NCI-H446 treated with DMSO at 0.1 percent for 48 hours (cell line): Measurements from ENCODE around the gene POLR3F.
"Not testable (repeated sequence)": the region's sequence is repeated elsewhere in the genome, so short reads cannot be mapped to it uniquely, and the experiment has no call there.

Experiments used
- DNase-seq: peaks from one replicate; lab custom pipeline; 2025; lab: John Stamatoyannopoulos, UW

Gene POLR3F, protein sequence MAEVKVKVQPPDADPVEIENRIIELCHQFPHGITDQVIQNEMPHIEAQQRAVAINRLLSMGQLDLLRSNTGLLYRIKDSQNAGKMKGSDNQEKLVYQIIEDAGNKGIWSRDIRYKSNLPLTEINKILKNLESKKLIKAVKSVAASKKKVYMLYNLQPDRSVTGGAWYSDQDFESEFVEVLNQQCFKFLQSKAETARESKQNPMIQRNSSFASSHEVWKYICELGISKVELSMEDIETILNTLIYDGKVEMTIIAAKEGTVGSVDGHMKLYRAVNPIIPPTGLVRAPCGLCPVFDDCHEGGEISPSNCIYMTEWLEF

GRCh38 chr20:18466894-18467730, at the start of gene POLR3F, which contains the start of gene DZANK1:
Gene POLR3F (plus strand): TSS chr20:18467390. CDS start chr20:18467507, 117 bp downstream.
Gene DZANK1 (minus strand): TSS chr20:18467030. CDS start chr20:18465358, 1,672 bp downstream.
- peak; percentile 92 for DNase-seq

GRCh38 chr20:18421608-18422007, 45.6 kb upstream of the POLR3F start:
- DNase-seq = no peak

DNA sequence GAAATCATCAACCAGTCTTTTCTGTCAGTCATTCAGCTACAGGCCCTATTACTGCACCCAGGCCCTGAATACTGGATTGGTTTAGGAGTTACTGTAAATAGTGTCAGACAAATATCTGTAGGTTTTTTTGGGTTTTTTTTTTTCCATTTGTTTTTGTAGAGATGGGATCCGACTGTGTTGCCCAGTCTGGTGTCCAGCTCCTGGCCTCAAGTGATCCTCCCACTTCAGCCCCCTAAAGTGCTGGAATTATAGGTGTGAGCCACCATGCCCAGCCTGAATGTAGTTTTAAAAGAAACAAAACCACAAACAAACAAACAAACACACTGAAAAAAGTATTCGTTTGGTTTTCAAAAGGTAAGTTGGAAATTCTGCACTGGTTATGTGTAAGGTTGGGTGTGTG, 40.0 kb upstream of the POLR3F start:
- no peak for DNase-seq

GRCh38 chr20:18428490-18429173, 38.6 kb upstream of the POLR3F start:
- no peak for DNase-seq

DNA sequence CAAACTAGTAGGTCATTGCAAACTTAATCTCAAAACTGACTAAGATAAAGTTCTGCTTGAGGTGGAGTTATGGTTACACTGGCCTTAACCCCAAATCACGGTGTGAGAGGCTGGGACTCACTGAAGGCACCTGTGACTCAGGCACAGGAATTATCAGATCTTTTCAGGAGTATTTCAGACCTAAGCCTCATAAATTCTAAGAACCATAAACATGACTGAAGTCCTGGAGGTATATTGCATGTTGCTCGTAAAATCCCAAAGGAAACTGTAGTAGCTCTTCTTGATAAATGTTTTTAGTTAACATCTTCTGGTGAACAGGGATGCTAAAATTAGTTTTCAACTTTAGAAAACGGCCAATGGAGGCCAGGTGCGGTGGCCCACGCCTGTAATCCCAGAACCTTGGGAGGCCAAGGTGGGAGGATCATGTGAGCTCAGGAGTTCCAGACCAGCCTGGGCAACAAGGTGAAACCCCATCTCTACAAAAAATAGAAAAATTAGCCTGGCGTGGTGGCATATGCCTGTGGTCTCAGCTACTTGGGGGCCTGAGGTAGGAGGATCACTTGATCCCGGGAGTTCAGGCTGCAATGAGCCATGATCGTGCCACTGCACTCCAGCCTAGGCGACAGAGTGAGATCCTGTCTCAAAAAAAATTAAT, 36.9 kb upstream of the POLR3F start:
- no peak for DNase-seq

- no peak for DNase-seq
These were observed 36.0 kb upstream of the POLR3F start for GRCh38 chr20:18431206-18431605.

- DNase-seq = no peak
These were observed 30.3 kb upstream of the POLR3F start for GRCh38 chr20:18436847-18437246.

DNA sequence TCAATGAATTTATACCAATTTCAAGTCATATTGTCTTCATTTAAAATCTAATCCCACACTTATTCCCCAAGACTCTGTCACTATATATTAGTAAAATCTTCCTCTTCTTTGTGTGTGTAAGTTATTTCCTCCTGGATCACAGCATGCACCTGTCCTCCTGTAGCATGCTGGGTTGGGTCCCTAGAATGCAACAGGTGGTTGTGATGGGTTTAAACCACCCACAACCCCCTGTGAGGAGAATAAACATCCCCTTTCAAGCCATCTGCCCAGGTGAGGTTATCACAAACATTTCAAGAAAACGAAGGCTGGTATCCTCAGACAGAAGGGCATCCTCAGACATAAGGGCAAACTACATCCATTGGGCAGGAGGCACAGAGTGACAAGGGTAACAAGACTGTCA, 26.8 kb upstream of the POLR3F start:
- DNase-seq = no peak

GRCh38 chr20:18443886-18444285, 23.3 kb upstream of the POLR3F start:
- no peak for DNase-seq

- DNase-seq = no peak
These were observed 10.6 kb upstream of the POLR3F start for GRCh38 chr20:18456600-18456999.

- DNase-seq = no peak
These were observed 1.5 kb upstream of the POLR3F start for GRCh38 chr20:18465536-18466200.

DNA sequence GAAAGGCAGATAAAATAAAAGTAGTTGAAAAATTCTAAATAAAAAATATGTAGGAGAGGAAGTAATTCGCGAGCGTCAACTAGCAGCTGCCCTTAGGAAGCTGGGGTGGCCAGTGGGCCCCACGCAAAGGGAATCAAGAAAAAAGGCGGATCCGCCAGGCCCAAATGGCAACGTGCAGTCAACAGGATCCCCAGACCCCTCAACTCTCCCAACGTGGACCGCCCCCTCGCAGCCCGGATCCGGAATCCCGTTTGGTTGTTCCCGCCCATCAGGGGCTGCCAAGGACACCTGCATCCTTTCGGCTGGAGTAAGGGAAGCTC, 656 bp upstream of the POLR3F start:
- no peak for DNase-seq

DNA sequence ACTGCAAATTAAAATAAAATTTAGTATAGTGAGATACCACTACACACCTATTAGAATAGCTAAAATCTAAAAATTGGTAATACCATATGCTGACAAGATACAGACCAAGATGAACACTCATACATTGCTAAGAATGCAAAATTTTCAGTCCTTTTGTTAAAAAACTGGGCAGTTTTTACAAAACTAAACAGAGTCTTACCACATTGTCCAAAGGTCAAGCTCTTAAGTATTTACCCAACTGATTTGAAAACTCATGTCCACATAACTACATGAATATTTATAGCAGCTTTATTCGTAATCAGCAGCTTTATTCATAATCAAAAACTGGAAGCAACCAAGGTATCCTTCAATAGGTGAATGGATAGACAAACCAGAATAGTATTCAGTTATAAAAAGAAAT, 10.0 kb downstream of the POLR3F start:
- DNase-seq = no peak

GRCh38 chr20:18477821-18478220, 10.6 kb downstream of the POLR3F start:
- no peak for DNase-seq

DNA sequence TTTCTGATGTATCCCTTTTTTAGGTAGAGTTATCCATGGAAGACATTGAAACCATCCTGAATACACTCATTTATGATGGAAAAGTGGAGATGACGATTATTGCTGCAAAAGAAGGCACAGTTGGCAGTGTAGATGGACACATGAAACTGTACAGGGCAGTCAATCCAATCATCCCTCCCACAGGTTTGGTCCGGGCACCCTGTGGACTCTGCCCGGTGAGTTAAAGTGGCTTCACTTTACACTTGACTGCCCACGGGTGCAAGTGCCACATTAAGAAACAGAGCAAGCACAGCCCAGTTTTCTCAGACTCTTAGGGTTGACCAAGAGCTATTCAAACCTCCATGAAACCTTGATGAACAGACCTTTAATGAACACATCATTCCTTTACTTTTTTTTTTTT, 14.4 kb downstream of the POLR3F start:
- DNase-seq = no peak

DNA sequence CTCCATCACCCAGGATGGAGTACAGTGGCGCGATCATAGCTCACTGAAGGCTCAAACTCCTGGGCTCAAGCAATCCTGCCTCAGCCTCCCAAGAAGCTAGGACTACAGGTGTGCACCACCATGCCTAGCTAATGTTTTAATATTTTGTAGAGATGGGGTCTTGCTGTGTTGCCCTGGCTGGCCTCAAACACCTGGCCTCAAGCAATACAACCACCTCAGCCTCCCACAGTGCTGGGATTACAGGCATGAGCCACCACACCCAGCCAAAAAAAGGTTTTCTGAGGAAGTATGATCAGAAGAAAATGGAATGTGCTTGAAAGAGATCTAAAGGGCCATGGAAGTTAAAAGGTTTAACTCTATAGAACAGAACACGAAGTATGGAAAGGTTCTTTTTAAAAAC, 21.1 kb downstream of the POLR3F start:
- DNase-seq = no peak

- no peak for DNase-seq
These were observed 28.9 kb downstream of the POLR3F start for GRCh38 chr20:18496042-18496441.

DNA sequence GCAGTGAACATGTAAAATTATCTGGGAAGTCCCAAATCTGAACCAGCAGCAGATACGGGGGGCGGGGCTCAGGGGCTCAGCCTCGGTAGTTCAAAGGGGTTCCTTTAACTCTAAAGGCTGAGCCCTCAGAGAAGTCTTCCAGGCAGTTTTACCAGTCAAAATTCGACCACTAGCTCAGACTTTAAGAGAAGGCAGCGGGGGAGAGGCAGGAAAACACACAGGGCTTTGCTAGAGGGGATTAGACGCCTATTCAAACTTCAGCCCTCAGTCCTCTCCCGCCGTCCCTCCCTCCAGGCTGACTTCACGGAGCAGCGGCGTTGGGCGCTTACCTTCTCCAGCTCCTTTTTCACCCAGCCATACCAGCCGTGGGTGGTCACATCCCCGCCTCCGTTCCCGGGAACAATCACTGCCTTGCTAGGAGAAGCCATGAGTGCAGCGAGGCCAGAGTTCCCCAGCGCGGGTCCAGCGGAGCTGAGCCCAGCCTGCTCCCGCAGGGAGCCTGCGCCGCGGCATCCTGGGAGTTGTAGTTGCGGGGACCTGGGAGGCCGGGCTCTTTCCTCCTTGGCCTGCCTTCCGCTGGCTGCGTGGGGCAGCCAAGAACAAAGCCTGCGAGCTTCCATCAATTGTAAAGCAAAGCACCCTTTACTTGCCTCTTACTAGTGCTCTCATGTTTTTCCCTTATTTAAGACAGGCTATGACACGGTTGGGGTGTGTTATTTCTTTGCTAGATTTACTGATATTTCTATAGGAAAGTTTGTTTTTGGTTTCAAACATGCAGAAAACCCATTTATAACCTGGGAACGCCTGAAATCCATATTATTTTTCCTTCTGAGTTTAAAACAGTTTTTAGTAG, 29.8 kb downstream of the POLR3F start, which contains the start of gene RBBP9:
Gene RBBP9 (minus strand): TSS at position 486 of the 853 bp plus-strand sequence. CDS start 58 bp downstream, at position 428.
- peak; percentile 77 for DNase-seq

GRCh38 chr20:18497603-18498002, 30.4 kb downstream of the POLR3F start:
- DNase-seq = no peak

- DNase-seq = not testable (repeated sequence)
These were observed 34.5 kb downstream of the POLR3F start for GRCh38 chr20:18501672-18502071.
